Keratinocyte (primary cell): ENCODE measurements around the gene HERC6. TPM values are rescaled to one million over a fixed set of nuclear protein-coding genes. Genes with fewer than 3 reads are reported as not detected.

Source experiments
- DNase-seq: peaks from one replicate; pipeline ENCODE4 v3.0.0-alpha.2; 2011; ENCODE audit warnings: low read depth, missing footprints, low spot score
- FAIRE-seq: peaks from 2 replicates; lab custom pipeline; 2011; peaks lifted over from hg19 to GRCh38; lab: Jason Lieb, UNC
- H2AFZ ChIP-seq: 2 replicates; pipeline ENCODE4 v1.6.0; 2012; ENCODE audit warnings: low read length, control low read depth, inconsistent platforms; ENCODE audit not compliant: control insufficient read depth
- H3K27ac ChIP-seq: 2 replicates; pipeline ENCODE4 v1.5.1; 2011; ENCODE audit warnings: low read length; ENCODE audit not compliant: control insufficient read depth, insufficient read depth
- H3K27me3 ChIP-seq: 3 replicates; pipeline ENCODE4 v1.6.0; 2011; ENCODE audit warnings: low read length; ENCODE audit not compliant: control insufficient read depth, insufficient read depth; ENCODE audit errors: extremely low read depth
- H3K36me3 ChIP-seq, 2 experiments: 2 replicates in 1 of 2; 3 replicates in 1 of 2; pipeline ENCODE4 v1.5.1; 2011; ENCODE audit warnings: low read length in 2 of 2, mild to moderate bottlenecking in 1 of 2; ENCODE audit not compliant: control insufficient read depth in 2 of 2, insufficient read depth in 2 of 2; ENCODE audit errors: extremely low read depth in 1 of 2
- H3K4me1 ChIP-seq: 3 replicates; pipeline ENCODE4 v1.5.1; 2011; ENCODE audit warnings: low read length; ENCODE audit not compliant: control insufficient read depth, insufficient read depth; ENCODE audit errors: extremely low read depth
- H3K4me2 ChIP-seq: 3 replicates; pipeline ENCODE4 v1.6.0; 2011; ENCODE audit warnings: low read depth, low read length; ENCODE audit not compliant: control insufficient read depth, insufficient read depth; ENCODE audit errors: extremely low read depth
- H3K4me3 ChIP-seq, 3 experiments: fragments of 200-600 bp in 1 of 3; sonication (generic) in 1 of 3; 2 replicates in 2 of 3; 3 replicates in 1 of 3; pipeline ENCODE4 v1.5.1; 2011 to 2016; ENCODE audit warnings: low read length in 3 of 3, mild to moderate bottlenecking in 3 of 3, control low read depth in 2 of 3, inconsistent platforms in 1 of 3, low read depth in 1 of 3, mixed read lengths in 1 of 3, mixed run types in 1 of 3, moderate library complexity in 1 of 3; ENCODE audit not compliant: control insufficient read depth in 2 of 3, insufficient read depth in 2 of 3; ENCODE audit errors: extremely low read depth in 1 of 3
- H3K79me2 ChIP-seq: 2 replicates; pipeline ENCODE4 v1.6.0; 2012; ENCODE audit warnings: low read length; ENCODE audit not compliant: control insufficient read depth, insufficient read depth
- H3K9ac ChIP-seq: 3 replicates; pipeline ENCODE4 v1.6.0; 2011; ENCODE audit warnings: low read length; ENCODE audit not compliant: control insufficient read depth, insufficient read depth; ENCODE audit errors: extremely low read depth
- H3K9me1 ChIP-seq: 3 replicates; pipeline ENCODE4 v1.6.0; 2011; ENCODE audit warnings: low read length; ENCODE audit not compliant: control insufficient read depth, insufficient read depth; ENCODE audit errors: extremely low read depth
- H3K9me3 ChIP-seq: 2 replicates; pipeline ENCODE4 v1.5.1; 2012; ENCODE audit warnings: low read depth, low read length; ENCODE audit not compliant: control insufficient read depth
- H4K20me1 ChIP-seq: 3 replicates; pipeline ENCODE4 v1.6.0; 2011; ENCODE audit warnings: low read length; ENCODE audit not compliant: control insufficient read depth, insufficient read depth; ENCODE audit errors: extremely low read depth
- EZH2 ChIP-seq: IDR thresholded peaks from one replicate; pipeline ENCODE4 v1.6.1; 2012; ENCODE audit warnings: inconsistent platforms, mild to moderate bottlenecking, low read length, moderate library complexity
- dilution Hi-C: fragments of 300-500 bp; cut with MboI; formaldehyde crosslinking; loops from one replicate; pipeline ENCODE4 v1.7.0; 2020; ENCODE audit warnings: low sequenced_read_pairs; ENCODE audit not compliant: extremely low pct_ligation_motif_present
- polyA plus RNA-seq, 5 experiments: library from polyadenylated mRNA; depleted of rRNA in 3 of 5; stranded (reverse) in 3 of 5; stranded (forward) in 1 of 5; unstranded in 1 of 5; fragments of >200 nt; gene quantifications; 1 replicate in 1 of 5; 2 replicates in 3 of 5; 3 replicates in 1 of 5; pipeline versions ENCODE4 v1.2.1 to v1.2.3, GENCODE V29; 2011 to 2012; ENCODE audit warnings: missing spikeins in 2 of 5, low read depth in 1 of 5, low replicate concordance in 1 of 5
- TF ChIP-seq, protein P1 (sequence below), 3 experiments: IDR thresholded peaks in 1 of 3; conservative IDR thresholded peaks in 1 of 3; optimal IDR thresholded peaks in 1 of 3; 2 replicates in 2 of 3; 3 replicates in 1 of 3; pipeline versions ENCODE3 to v1.5.1; 2011; ENCODE audit warnings: low read length in 3 of 3, mild to moderate bottlenecking in 3 of 3, moderate library complexity in 2 of 3, control low read depth in 1 of 3, inconsistent platforms in 1 of 3; ENCODE audit not compliant: insufficient read depth in 2 of 3; ENCODE audit errors: extremely low read depth in 1 of 3

Gene HERC6
- polyA plus RNA-seq, 1 donor (not counting 4 experiments of a cell fraction or from before 2014, with no cell fraction given) = 33.9 TPM

DNA sequence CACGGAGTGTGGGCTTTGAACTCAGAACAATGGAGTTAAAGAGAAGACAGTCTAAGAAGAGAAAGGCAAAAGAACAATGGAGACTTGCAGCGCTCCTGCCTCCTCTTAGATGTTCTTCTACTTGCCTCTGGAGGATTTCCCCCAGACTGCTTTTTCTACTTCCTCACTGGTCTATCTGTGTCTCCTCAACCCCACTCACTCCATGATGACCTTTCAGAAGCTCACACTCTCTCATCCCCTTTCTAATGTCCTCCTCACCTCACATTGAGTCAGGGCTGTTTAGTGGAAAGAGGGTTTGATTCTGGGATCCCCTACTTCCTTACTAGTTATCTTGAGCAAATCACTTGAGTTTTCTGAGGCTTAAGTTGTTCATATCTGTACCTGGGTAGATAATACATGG lies 12.2 kb upstream of the HERC6 start:
- H3K9ac ChIP-seq = no peak overlapping the region
- H3K4me2 ChIP-seq = no peak overlapping the region
- H3K4me3 ChIP-seq = no peak overlapping the region
- H3K27ac ChIP-seq = no peak overlapping the region
- no peak overlapping the region for H2AFZ ChIP-seq
- no peaks in the 10 kb centered on the region for H3K36me3 ChIP-seq
- no peak for DNase-seq
- no peaks in the 10 kb centered on the region for H3K9me3 ChIP-seq
- no peaks in the 10 kb centered on the region for H3K4me1 ChIP-seq
- FAIRE-seq = no peak
- no peaks in the 10 kb centered on the region for H3K79me2 ChIP-seq
- dilution Hi-C loops = no loop called here
- no peaks in the 10 kb centered on the region for H3K27me3 ChIP-seq
- H3K9me1 ChIP-seq = no peaks in the 10 kb centered on the region
- no peaks in the 10 kb centered on the region for H4K20me1 ChIP-seq
- no peak for TF ChIP-seq EZH2
- TF ChIP-seq, protein P1, sequence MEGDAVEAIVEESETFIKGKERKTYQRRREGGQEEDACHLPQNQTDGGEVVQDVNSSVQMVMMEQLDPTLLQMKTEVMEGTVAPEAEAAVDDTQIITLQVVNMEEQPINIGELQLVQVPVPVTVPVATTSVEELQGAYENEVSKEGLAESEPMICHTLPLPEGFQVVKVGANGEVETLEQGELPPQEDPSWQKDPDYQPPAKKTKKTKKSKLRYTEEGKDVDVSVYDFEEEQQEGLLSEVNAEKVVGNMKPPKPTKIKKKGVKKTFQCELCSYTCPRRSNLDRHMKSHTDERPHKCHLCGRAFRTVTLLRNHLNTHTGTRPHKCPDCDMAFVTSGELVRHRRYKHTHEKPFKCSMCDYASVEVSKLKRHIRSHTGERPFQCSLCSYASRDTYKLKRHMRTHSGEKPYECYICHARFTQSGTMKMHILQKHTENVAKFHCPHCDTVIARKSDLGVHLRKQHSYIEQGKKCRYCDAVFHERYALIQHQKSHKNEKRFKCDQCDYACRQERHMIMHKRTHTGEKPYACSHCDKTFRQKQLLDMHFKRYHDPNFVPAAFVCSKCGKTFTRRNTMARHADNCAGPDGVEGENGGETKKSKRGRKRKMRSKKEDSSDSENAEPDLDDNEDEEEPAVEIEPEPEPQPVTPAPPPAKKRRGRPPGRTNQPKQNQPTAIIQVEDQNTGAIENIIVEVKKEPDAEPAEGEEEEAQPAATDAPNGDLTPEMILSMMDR (optimal IDR thresholded peaks at IDR 0.05 in 1 of 3, IDR thresholded peaks at IDR 0.05 in 1 of 3, conservative IDR thresholded peaks at IDR 0.05 in 1 of 3; ENCODE audit: extremely low read depth in 1 of 3, insufficient read depth in 2 of 3, low read length in 3 of 3) = no peak

DNA sequence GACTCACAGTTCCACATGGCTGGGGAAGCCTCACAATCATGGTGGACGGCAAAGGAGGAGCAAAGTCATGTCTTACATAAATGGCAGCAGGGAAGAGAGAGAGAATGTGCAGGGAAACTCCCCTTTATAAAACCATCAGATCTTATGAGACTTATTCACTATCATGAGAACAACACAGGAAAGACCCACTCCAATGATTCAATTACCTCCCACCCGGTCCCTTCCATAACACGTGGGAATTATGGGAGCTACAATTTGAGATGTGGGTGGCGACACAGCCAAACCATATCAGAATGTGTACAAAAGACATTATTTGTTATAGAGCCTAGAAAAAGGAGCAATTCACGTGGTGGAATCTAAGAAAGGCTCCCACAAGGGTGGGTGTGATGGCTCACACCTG lies 10.8 kb upstream of the HERC6 start:
- Histone ChIP-seq H3K9ac (no peak overlapping the region), H3K4me1 (no peaks in the 10 kb centered on the region), H3K27me3 (no peaks in the 10 kb centered on the region), H2AFZ (no peak overlapping the region), H3K9me1 (no peaks in the 10 kb centered on the region), H3K4me3 (no peak overlapping the region), H3K4me2 (no peak overlapping the region), H3K9me3 (no peaks in the 10 kb centered on the region), H3K79me2 (no peaks in the 10 kb centered on the region), H3K36me3 (no peaks in the 10 kb centered on the region), H4K20me1 (no peaks in the 10 kb centered on the region), H3K27ac (no peak overlapping the region)
- no peak for TF ChIP-seq EZH2
- TF ChIP-seq, protein P1 (optimal IDR thresholded peaks at IDR 0.05 in 1 of 3, IDR thresholded peaks at IDR 0.05 in 1 of 3, conservative IDR thresholded peaks at IDR 0.05 in 1 of 3; ENCODE audit: extremely low read depth in 1 of 3, insufficient read depth in 2 of 3, low read length in 3 of 3) = no peak
- DNase-seq (no peak), FAIRE-seq (no peak)
- dilution Hi-C loops = no loop called here
